ENCODE measurements around the gene IGF2R.
A peak's percentile ranks its signal among the peaks of the same experiment; 100 is the strongest.
"Not testable (repeated sequence)": the region's sequence is repeated elsewhere in the genome, so short reads cannot be mapped to it uniquely, and the experiment has no call there.

The IGF2R gene

DNA sequence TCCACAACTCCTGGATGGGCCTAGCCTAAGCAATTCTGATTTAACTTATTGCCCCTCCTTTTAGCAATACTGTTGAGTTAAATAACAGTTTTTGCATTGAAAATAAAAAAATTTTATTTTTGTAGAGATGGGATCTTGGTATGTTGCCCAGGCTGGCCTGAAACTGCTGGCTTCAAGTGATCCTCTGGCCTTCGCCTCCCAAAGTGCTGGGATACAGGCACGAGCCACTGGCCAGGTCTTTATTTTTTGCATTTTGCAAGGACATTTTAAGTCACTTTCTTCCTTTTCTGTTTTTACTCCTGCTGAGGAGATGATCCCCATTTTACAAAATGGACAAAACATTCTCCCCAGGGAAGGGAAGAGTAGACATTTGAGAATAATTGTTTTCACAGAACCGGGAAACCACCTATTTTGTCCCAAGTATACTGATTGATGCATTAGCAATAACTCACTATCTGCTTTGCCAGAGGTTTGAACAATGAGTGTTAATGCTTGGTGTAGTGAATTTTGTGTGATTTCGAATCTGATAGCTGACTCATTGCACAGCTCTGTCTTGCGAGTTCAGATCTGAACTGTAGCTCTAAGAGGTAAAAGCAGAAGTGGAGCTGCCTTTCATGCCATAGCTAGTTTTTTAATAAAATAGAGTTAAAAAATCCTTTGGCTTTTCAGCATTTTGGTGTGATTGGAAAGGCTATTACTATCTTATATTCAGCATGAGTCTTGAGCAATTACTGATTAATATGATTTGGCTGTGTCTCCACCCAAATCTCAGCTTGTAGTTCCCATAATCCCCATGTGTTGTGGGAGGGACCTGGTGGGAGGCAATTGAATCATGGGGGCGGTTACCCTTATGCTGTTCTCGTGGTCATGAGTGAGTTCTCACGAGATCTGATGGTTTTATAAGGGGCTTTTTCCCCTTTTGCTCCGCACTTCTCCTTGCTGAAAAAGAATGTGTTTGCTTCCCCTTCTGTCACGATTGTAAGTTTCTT, 20.9 kb downstream of the IGF2R start:
- FAIRE-seq, result peak; percentile 68
- DNase-seq (ENCODE audit: insufficient read length), result no peak
- TF ChIP-seq POLR2AphosphoS5 (IDR thresholded peaks at IDR 0.05; ENCODE audit: low read depth, low read length), result no peak
- TF ChIP-seq TAF1 (IDR thresholded peaks at IDR 0.05; ENCODE audit: borderline replicate concordance, low read depth, low read length), result no peak
- no peak for TF ChIP-seq POLR2A (IDR thresholded peaks at IDR 0.05; ENCODE audit: low read depth, low read length)

DNA sequence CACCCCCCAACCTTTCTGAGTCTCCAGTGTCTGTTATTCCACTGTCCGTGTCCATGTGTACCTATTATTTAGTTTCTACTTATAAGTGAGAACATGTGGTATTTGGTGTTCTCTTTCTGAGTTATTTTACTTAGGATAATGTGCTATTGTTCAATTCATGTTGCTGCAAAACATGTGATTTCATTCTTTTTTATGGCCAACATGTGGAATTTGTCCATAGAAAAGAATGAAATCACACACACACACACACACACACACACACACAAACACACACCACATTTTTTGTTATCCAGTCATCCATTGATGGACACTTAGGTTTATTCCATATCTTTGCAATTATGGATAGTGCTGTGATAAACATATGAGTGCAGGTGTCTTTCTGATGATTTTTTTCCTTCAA, 23.5 kb downstream of the IGF2R start:
- TF ChIP-seq POLR2AphosphoS5 (IDR thresholded peaks at IDR 0.05; ENCODE audit: low read depth, low read length) (no peak), POLR2A (IDR thresholded peaks at IDR 0.05; ENCODE audit: low read depth, low read length) (no peak), TAF1 (IDR thresholded peaks at IDR 0.05; ENCODE audit: borderline replicate concordance, low read depth, low read length) (no peak)

DNA sequence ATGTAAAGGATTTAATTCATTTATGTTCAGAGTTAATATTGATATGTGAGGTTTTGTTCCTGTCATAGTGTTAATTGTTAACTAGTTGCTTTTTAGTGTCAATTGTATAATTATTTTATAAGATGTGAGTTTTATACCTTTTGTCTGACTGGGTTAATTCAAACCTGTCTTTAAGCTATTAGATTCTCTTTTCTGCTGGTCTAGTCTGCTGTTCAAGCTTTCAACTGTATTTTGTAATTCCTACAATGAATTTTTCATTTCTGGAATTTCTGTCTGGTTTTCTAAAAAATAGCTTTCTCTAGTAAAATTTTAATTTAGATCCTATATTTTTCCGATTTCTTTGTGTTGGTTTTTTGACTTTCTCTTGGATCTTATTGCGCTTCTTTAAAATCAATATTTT, 26.5 kb downstream of the IGF2R start:
- no peak for TF ChIP-seq TAF1 (IDR thresholded peaks at IDR 0.05; ENCODE audit: borderline replicate concordance, low read depth, low read length)
- no peak for TF ChIP-seq POLR2A (IDR thresholded peaks at IDR 0.05; ENCODE audit: low read depth, low read length)
- TF ChIP-seq POLR2AphosphoS5 (IDR thresholded peaks at IDR 0.05; ENCODE audit: low read depth, low read length), result no peak
- FAIRE-seq (no peak), DNase-seq (ENCODE audit: insufficient read length) (no peak)

More for the DNA sequence above, 23.5 kb downstream of the IGF2R start:
- no peak for DNase-seq (ENCODE audit: insufficient read length)
- FAIRE-seq, result no peak

DNA sequence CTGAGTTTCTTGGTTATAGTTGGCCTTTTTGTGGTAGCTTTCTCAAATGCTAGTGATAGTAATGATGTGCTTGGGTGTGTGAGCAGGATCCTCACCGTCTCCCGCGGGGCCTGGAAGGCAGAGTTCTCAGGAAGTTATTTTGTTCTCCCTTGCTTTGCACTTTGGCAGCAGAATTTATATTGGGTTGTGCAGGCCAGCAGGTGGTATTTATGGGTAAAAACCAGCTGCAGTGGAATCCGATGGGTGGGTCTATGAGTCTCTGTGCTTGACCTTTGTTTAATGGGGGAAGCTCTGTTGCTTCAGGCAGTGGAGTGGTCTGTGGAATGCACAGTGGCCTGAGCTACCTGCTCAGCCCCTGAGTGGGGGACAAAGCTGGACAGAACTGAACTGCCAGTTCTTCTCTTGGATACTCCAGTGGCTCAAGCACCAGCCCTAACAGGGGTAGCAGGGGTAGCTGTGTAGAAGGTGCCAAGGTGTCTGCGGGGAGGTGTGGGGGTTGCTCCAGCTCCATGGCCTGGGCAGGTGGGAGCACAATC, 27.3 kb downstream of the IGF2R start:
- no peak for TF ChIP-seq TAF1 (IDR thresholded peaks at IDR 0.05; ENCODE audit: borderline replicate concordance, low read depth, low read length)
- TF ChIP-seq POLR2AphosphoS5 (IDR thresholded peaks at IDR 0.05; ENCODE audit: low read depth, low read length), result no peak
- TF ChIP-seq POLR2A (IDR thresholded peaks at IDR 0.05; ENCODE audit: low read depth, low read length), result no peak
- no peak for FAIRE-seq
- no peak for DNase-seq (ENCODE audit: insufficient read length)

DNA sequence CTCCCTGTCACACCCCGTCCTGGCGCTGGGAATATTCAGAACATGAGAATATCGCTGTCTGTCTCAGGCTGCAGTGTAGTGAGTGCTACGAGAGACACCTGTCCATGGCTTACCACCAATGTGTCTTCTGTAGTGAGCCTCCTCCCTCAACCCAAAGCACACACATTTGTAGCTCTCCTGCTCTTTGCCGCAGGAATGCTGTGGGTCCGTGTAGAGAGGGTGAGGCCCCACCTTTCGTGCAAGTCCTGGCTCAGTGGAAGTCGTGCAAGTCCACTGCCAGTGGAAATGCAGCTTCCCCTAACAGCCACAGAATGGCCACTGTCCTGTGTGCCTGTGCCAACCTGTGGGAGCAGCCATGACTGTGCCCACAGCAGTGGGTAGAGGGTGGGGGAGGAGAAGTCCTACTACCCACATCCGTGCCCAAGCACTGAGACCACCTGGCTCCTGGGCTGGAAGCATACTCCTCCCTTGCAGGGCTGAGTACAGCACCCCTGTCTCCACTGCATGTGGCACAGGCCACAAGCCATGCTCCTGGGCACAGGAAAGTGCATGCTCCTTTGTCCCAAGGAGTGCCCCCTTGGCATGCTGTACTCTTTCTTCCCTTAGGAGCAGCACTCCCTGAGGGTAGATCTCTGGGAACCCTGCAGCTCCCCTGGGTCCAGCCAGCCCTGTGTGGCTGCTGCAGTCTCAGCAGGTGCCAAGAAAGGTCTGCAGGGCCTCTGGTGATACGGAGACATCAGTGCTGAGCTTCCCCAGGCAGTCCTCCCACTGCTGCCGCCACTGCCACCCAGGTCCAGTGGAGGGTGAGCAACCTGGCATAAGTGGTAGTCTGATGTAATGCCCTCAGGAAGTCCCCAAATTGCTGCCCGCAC, 28.0 kb downstream of the IGF2R start:
- DNase-seq (ENCODE audit: insufficient read length) (no peak), FAIRE-seq (no peak)
- TF ChIP-seq TAF1 (IDR thresholded peaks at IDR 0.05; ENCODE audit: borderline replicate concordance, low read depth, low read length), result no peak
- TF ChIP-seq POLR2AphosphoS5 (IDR thresholded peaks at IDR 0.05; ENCODE audit: low read depth, low read length), result no peak
- TF ChIP-seq POLR2A (IDR thresholded peaks at IDR 0.05; ENCODE audit: low read depth, low read length), result no peak

DNA sequence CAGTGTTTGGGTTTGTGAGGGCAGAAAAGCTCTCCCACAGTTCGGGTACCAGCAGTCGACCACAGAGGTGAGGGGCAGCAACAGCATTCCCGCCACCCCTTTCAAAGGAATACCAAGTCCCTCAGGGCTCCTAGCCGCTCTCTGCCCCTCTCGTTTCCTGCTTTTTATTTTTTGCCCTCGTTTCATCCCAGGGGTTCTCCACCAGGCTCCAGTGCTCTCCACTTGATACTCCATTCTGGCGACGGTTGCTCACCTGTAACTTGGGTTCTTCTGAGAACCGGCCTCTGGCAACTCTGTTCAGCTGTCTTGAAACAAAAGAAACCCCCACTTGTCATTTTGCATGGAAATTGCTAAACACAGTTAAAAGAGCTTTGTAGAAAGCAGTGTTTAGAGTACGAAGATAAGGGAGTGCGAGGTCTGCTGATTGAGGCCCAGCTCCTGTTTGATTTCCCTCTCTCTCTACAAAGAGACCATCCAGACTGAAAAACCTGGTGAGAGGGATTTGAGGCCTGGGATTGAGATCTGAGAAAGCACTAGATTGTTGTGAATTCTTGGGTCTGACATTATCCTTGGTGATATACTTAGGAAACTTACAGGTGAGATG, 28.7 kb downstream of the IGF2R start:
- TF ChIP-seq TAF1 (IDR thresholded peaks at IDR 0.05; ENCODE audit: borderline replicate concordance, low read depth, low read length) (no peak), POLR2AphosphoS5 (IDR thresholded peaks at IDR 0.05; ENCODE audit: low read depth, low read length) (no peak), POLR2A (IDR thresholded peaks at IDR 0.05; ENCODE audit: low read depth, low read length) (no peak)
- DNase-seq (ENCODE audit: insufficient read length) (no peak), FAIRE-seq (no peak)

DNA sequence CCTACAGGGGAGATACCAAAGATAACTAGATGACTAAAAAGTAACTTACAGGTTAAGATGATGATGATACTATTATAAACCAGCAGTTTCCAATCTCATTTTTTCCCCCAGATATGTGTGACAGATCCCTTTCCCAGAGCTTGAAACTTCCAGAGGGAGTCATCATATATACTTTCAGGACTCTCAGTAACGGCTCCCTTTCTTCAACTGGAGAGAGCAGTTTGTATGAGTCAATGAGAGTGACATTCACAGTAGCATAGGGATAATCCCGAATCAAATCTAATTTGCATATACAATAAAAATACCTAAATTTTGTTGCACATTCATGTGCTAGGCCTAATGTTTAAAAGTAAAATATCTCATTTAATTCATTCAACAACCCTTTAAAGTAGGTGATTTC, 29.7 kb downstream of the IGF2R start:
- FAIRE-seq (no peak), DNase-seq (ENCODE audit: insufficient read length) (no peak)
- no peak for TF ChIP-seq POLR2AphosphoS5 (IDR thresholded peaks at IDR 0.05; ENCODE audit: low read depth, low read length)
- no peak for TF ChIP-seq TAF1 (IDR thresholded peaks at IDR 0.05; ENCODE audit: borderline replicate concordance, low read depth, low read length)
- TF ChIP-seq POLR2A (IDR thresholded peaks at IDR 0.05; ENCODE audit: low read depth, low read length), result no peak

DNA sequence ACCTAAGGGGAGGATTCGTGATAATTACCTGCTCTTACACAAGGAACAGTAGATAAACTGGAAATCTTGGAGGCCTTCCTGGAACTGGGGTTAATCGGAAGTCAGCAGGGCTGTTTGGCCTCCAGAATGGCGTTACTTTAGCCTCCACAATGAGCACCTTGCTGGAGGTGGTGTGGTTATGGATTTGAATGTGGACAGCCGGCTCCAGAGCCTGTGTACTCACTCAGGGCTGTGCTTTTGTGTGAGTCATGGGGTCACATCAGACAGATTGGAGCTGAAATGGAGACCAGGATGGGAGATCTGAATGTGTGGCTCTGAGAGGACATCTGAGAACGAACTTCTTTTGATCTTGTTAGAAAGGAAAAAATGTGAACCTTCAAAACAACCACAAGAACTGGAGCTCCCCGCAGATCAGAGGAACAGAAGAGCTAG, 30.4 kb downstream of the IGF2R start:
- DNase-seq (ENCODE audit: insufficient read length) (no peak), FAIRE-seq (no peak)
- TF ChIP-seq TAF1 (IDR thresholded peaks at IDR 0.05; ENCODE audit: borderline replicate concordance, low read depth, low read length), result no peak
- no peak for TF ChIP-seq POLR2AphosphoS5 (IDR thresholded peaks at IDR 0.05; ENCODE audit: low read depth, low read length)
- TF ChIP-seq POLR2A (IDR thresholded peaks at IDR 0.05; ENCODE audit: low read depth, low read length), result no peak

DNA sequence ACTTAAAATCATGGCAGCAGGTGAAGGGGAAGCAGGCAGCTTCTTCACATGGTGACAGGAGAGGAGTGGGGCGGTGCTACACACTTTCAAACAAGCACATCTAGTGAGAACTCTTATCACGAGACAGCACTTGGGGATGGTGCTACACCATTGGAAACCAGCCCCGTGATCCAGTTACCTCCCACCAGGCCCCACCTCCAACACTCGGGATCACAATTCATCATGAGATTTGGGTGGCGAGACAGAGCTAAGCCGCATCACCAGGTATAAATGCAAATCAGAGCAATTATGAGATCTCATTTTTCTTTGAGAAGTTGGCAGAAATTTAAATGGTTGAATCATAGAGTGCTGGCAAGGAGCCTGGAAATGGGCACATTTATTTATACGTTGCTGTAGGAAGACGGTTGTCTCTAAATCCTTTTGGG, 31.4 kb downstream of the IGF2R start:
- no peak for DNase-seq (ENCODE audit: insufficient read length)
- no peak for FAIRE-seq
- TF ChIP-seq POLR2AphosphoS5 (IDR thresholded peaks at IDR 0.05; ENCODE audit: low read depth, low read length) (no peak), POLR2A (IDR thresholded peaks at IDR 0.05; ENCODE audit: low read depth, low read length) (no peak), TAF1 (IDR thresholded peaks at IDR 0.05; ENCODE audit: borderline replicate concordance, low read depth, low read length) (no peak)

DNA sequence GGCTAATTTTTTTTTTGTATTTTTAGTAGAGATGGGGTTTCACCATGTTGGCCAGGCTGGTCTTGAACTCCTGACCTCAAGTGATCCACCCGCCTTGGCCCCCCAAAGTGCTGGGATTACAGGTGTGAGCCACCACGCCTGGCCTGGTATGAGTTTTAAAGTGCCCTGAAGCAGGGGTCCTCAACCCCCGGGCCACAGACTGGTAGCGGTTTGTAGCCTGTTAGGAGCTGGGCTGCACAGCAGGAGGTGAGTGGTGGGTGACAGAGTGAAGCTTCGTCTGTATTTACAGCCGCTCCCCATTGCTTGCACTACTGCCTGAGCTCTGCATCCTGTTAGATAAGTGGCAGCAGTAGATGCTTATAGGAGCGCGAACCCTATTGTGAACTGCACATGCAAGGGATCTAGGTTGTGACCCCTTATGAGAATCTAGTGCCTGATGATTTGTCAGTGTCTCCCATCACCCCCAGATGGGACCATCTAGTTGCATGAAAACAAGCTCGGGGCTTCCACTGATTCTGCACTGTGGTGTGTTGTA, 32.1 kb downstream of the IGF2R start:
- not testable (repeated sequence) for FAIRE-seq; DNase-seq (ENCODE audit: insufficient read length)

DNA sequence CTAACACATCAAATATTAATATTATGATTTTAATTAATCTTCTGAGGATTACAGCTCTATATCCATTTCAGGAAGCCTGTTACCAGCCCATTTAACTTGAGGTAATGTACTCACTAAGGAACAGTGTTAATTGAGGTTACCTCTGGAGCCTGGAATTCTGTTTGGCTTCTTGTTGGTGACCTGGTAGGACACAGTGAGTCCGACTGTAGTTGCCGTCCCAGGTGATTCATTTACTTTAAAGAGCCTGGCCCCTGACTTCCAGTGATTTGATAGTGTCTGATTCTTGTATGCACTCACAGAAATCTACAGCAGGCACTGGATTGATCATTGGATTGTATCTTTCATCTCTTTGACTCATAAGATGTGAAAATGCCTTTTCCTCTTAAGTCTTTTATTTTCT, 34.0 kb downstream of the IGF2R start:
- FAIRE-seq (no peak), DNase-seq (ENCODE audit: insufficient read length) (no peak)
- TF ChIP-seq TAF1 (IDR thresholded peaks at IDR 0.05; ENCODE audit: borderline replicate concordance, low read depth, low read length) (no peak), POLR2AphosphoS5 (IDR thresholded peaks at IDR 0.05; ENCODE audit: low read depth, low read length) (no peak), POLR2A (IDR thresholded peaks at IDR 0.05; ENCODE audit: low read depth, low read length) (no peak)

Data from GM12892 (cell line).